ENCODE measurements around the gene SWAP70.

GRCh38 chr11:9701799-9702198 lies 37.9 kb downstream of the SWAP70 start:
- no peak for TF ChIP-seq CTCF (conservative IDR thresholded peaks at IDR 0.05; ENCODE audit: low read depth, low read length)
- no peak for TF ChIP-seq EZH2 (IDR thresholded peaks at IDR 0.05; ENCODE audit: low read length, unreplicated experiment)

Data from PC-3 (cell line).